Adrenal gland (tissue), 5 donors: ENCODE measurements around the gene APOL1.
"Not testable (repeated sequence)": the region's sequence is repeated elsewhere in the genome, so short reads cannot be mapped to it uniquely, and the experiment has no call there.

Source experiments
- CTCF ChIP-seq, 6 experiments: fragments of 450-650 bp in 4 of 6; fragments of 200-600 bp in 2 of 6; sonication (generic) in 1 of 6; IDR thresholded peaks; 1 replicate in 5 of 6; 2 replicates in 1 of 6; pipeline versions ENCODE4 v1.5.1 to v1.8.0; 2016 to 2021; ENCODE audit warnings: antibody characterized with exemption in 6 of 6, mild to moderate bottlenecking in 2 of 6, moderate library complexity in 1 of 6
- POLR2A ChIP-seq, 2 donors: fragments of 450-650 bp; IDR thresholded peaks; one replicate each; pipeline ENCODE4 v1.6.1; 2017; ENCODE audit warnings: antibody characterized with exemption in 2 of 2, mild to moderate bottlenecking in 2 of 2, moderate library complexity in 1 of 2
- donor health status: DM: no; HTN: no; CAD: no.

- TF ChIP-seq CTCF, POLR2A (IDR thresholded peaks at IDR 0.05): not testable (repeated sequence)
Observed at GRCh38 chr22:36203441-36203840, 49.5 kb upstream of the APOL1 start.
